SU-DHL-6 (cell line): Measurements from ENCODE around the gene TFEB.

ENCODE experiments used
- CTCF ChIP-seq: fragments of 200-600 bp; sonication (generic); IDR thresholded peaks from one replicate; pipeline ENCODE4 v1.5.1; 2017; ENCODE audit warnings: antibody characterized with exemption, mild to moderate bottlenecking, low read length, moderate library complexity; ENCODE audit not compliant: insufficient read depth, poor library complexity, severe bottlenecking
- EZH2phosphoT487 ChIP-seq: fragments of 200-600 bp; sonication (generic), shearing (Covaris generic); conservative IDR thresholded peaks from 2 replicates; pipeline ENCODE4 v1.6.1; 2018; ENCODE audit warnings: mild to moderate bottlenecking, antibody characterized with exemption, low read length, moderate library complexity, mixed read lengths

- TF ChIP-seq CTCF: no peak
- no peak for TF ChIP-seq EZH2phosphoT487
These were observed 43.2 kb downstream of the TFEB start for GRCh38 chr6:41692080-41692675.
